K562 (cell line): ENCODE data around the gene MAPKAPK2. TPM values are rescaled to one million over a fixed set of nuclear protein-coding genes. Genes with fewer than 3 reads are reported as not detected.

ENCODE experiments used
- ARID1B ChIP-seq: fragments of 450-650 bp; IDR thresholded peaks from 2 replicates; pipeline ENCODE4 v1.6.1; 2016; ENCODE audit warnings: antibody characterized with exemption, mild to moderate bottlenecking, inconsistent platforms
- CHD4 ChIP-seq: fragments of 200-600 bp; sonication (generic); IDR thresholded peaks from 3 replicates; pipeline ENCODE4 v1.6.1; 2012; ENCODE audit warnings: low read depth, mild to moderate bottlenecking, mixed read lengths, low read length, inconsistent platforms; ENCODE audit not compliant: insufficient read depth, insufficient replicate concordance, poor library complexity, severe bottlenecking
- HEY1 ChIP-seq: fragments of 250-450 bp; sonication (Bioruptor Pico); IDR thresholded peaks from 2 replicates; pipeline ENCODE4 v1.5.0; 2020; ENCODE audit warnings: mild to moderate bottlenecking, moderate library complexity, borderline replicate concordance
- KAT8 ChIP-seq: fragments of 450-650 bp; IDR thresholded peaks from 2 replicates; pipeline ENCODE4 v1.6.1; 2016; ENCODE audit warnings: low read depth, mild to moderate bottlenecking
- KDM2B ChIP-seq: fragments of 250-450 bp; sonication (Bioruptor Pico); IDR thresholded peaks from 2 replicates; pipeline ENCODE4 v1.8.0; 2021; ENCODE audit warnings: mild to moderate bottlenecking, moderate library complexity
- L3MBTL2 ChIP-seq: fragments of 450-650 bp; IDR thresholded peaks from 2 replicates; pipeline ENCODE4 v1.6.1; 2016; ENCODE audit warnings: mild to moderate bottlenecking, moderate library complexity
- POLR2G ChIP-seq: fragments of 200-400 bp; formaldehyde crosslinking; IDR thresholded peaks from 2 replicates; pipeline ENCODE4 v1.6.1; 2017; ENCODE audit warnings: low read depth, mild to moderate bottlenecking, antibody characterized with exemption, low read length, moderate library complexity
- SPI1 ChIP-seq: IDR thresholded peaks from 2 replicates; pipeline ENCODE4 v1.6.1; 2011; ENCODE audit warnings: low read depth, low read length, control low read depth, borderline replicate concordance
- TAF9B ChIP-seq: fragments of 450-650 bp; IDR thresholded peaks from 2 replicates; pipeline ENCODE4 v1.6.1; 2018; ENCODE audit warnings: mild to moderate bottlenecking; ENCODE audit not compliant: partially characterized antibody
- ZNF384 ChIP-seq: IDR thresholded peaks from 2 replicates; pipeline ENCODE4 v1.6.1; 2012; ENCODE audit warnings: low read depth, low read length, improper control_type of control experiment
- ZZZ3 ChIP-seq: fragments of 450-650 bp; IDR thresholded peaks from 2 replicates; pipeline ENCODE4 v1.6.1; 2016; ENCODE audit warnings: antibody characterized with exemption, mild to moderate bottlenecking, moderate library complexity
- polyA plus RNA-seq, 8 experiments: library from polyadenylated mRNA; depleted of rRNA in 4 of 8; stranded (reverse) in 5 of 8; unstranded in 3 of 8; fragments of >200 nt; fragmentation: Nextera tagmentation in 2 of 8; fragmentation: Illumina TruSeq in 1 of 8; extraction: Ambion mirVana in 2 of 8; extraction: Trizol in 1 of 8; gene quantifications; 2 replicates each; pipeline versions ENCODE4 v1.2.1 to v1.2.3, GENCODE V29; 2011 to 2014; ENCODE audit warnings: inconsistent platforms in 1 of 8, missing spikeins in 1 of 8
- total RNA-seq, 7 experiments: library from RNA; depleted of rRNA in 6 of 7; stranded (reverse); fragments of >200 nt in 6 of 7; fragmentation: Illumina TruSeq in 2 of 7; extraction: Trizol in 2 of 7; gene quantifications; 2 replicates each; pipeline versions ENCODE4 v1.2.1 to v1.2.3, GENCODE V29; 2011 to 2021; ENCODE audit warnings: low replicate concordance in 1 of 7
- TF ChIP-seq, protein P1 (sequence below): fragments of 450-650 bp; formaldehyde crosslinking; IDR thresholded peaks from 2 replicates; pipeline ENCODE4 v1.4.0; 2020; ENCODE audit warnings: mild to moderate bottlenecking, moderate library complexity
- TF ChIP-seq, protein P2 (sequence below), 3 experiments: IDR thresholded peaks in 2 of 3; conservative IDR thresholded peaks in 1 of 3; 2 replicates each; pipeline ENCODE4 v1.5.1; 2011 to 2012; ENCODE audit warnings: low read length in 3 of 3, mild to moderate bottlenecking in 3 of 3, control low read depth in 2 of 3, improper control_type of control experiment in 1 of 3, inconsistent platforms in 1 of 3, low read depth in 1 of 3, mixed read lengths in 1 of 3, moderate library complexity in 1 of 3; ENCODE audit not compliant: insufficient read depth in 2 of 3
- TF ChIP-seq, protein P3 (sequence below): sonication (generic); formaldehyde crosslinking; IDR thresholded peaks from 2 replicates; pipeline ENCODE4 v1.8.0; 2022; ENCODE audit warnings: mild to moderate bottlenecking, low read depth, missing genetic modification reagents
- TF ChIP-seq, protein P4 (sequence below): sonication (generic); formaldehyde crosslinking; IDR thresholded peaks from 2 replicates; pipeline ENCODE4 v1.8.1; 2023; ENCODE audit warnings: missing genetic modification reagents, mild to moderate bottlenecking, borderline replicate concordance

MAPKAPK2 gene
- total and polyA plus RNA-seq, 9 of the 15 experiments (the other 6 are each of a cell fraction or from before 2014, with no cell fraction given) = 0.63 to 94.2 (median 52.1) TPM

DNA sequence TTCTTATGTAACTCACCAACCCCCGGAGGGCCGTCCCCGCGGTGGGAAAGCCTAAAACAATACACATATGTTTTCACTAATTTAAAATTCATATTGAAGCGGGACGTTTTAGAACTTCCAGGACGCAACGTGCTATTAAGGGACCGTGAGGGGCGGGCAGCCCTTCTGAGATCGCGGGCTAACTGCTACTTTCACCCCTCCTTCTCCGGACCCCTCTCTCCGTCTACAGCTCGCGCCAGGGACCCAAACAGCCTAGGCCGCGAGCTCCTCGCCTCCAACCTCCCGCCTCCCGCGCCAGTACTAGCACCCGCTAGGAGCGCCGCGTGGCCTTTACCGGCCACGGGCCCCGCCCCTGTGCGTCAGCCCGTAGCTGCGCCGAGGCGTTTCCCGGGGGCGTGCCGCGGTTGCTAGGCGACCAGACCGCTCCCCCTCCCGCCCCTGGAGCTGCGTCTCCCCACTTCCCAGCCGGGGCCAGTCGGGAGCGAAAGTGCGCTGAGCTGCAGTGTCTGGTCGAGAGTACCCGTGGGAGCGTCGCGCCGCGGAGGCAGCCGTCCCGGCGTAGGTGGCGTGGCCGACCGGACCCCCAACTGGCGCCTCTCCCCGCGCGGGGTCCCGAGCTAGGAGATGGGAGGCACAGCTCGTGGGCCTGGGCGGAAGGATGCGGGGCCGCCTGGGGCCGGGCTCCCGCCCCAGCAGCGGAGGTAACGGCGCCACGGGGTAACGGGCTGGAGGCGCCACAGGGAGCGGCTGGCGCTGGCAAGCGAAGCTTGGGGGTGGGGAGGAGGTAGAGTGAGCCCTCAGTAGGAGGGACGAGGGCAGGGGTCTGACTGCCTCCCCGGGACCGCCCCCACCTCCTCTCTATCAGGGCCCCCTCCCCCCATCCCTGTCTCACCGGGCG is 49.4 kb upstream of the MAPKAPK2 start, which contains the start of gene DYRK3 (continued):
- TF ChIP-seq, protein P1, sequence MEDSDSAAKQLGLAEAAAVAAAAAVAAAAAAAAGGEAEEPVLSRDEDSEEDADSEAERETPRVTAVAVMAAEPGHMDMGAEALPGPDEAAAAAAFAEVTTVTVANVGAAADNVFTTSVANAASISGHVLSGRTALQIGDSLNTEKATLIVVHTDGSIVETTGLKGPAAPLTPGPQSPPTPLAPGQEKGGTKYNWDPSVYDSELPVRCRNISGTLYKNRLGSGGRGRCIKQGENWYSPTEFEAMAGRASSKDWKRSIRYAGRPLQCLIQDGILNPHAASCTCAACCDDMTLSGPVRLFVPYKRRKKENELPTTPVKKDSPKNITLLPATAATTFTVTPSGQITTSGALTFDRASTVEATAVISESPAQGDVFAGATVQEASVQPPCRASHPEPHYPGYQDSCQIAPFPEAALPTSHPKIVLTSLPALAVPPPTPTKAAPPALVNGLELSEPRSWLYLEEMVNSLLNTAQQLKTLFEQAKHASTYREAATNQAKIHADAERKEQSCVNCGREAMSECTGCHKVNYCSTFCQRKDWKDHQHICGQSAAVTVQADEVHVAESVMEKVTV (CRISPR knock-in tag) = no peak
- TF ChIP-seq KDM2B (CRISPR knock-in tag) = peak; percentile 92; the same call in 1 of the 2 replicates
- TF ChIP-seq SPI1 = 0 out of 2 replicates have a peak, but pooled peaks have one; percentile 46
- TF ChIP-seq POLR2G = peak; percentile 99
- TF ChIP-seq ARID1B = peak; percentile 41; the same call in 1 of the 2 replicates
- peak; percentile 99 for TF ChIP-seq L3MBTL2
- no peak for TF ChIP-seq TAF9B
- TF ChIP-seq CHD4 = no peak
- TF ChIP-seq HEY1 (CRISPR knock-in tag) = no peak
- TF ChIP-seq, protein P2, sequence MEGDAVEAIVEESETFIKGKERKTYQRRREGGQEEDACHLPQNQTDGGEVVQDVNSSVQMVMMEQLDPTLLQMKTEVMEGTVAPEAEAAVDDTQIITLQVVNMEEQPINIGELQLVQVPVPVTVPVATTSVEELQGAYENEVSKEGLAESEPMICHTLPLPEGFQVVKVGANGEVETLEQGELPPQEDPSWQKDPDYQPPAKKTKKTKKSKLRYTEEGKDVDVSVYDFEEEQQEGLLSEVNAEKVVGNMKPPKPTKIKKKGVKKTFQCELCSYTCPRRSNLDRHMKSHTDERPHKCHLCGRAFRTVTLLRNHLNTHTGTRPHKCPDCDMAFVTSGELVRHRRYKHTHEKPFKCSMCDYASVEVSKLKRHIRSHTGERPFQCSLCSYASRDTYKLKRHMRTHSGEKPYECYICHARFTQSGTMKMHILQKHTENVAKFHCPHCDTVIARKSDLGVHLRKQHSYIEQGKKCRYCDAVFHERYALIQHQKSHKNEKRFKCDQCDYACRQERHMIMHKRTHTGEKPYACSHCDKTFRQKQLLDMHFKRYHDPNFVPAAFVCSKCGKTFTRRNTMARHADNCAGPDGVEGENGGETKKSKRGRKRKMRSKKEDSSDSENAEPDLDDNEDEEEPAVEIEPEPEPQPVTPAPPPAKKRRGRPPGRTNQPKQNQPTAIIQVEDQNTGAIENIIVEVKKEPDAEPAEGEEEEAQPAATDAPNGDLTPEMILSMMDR (IDR thresholded peaks at IDR 0.05 in 2 of 3, conservative IDR thresholded peaks at IDR 0.05 in 1 of 3; ENCODE audit: insufficient read depth in 2 of 3, low read depth in 1 of 3, low read length in 3 of 3) = peak in 2 of 3 experiments; percentile 30; a peak in 2 of 6 replicates
- TF ChIP-seq KAT8 = no peak
- TF ChIP-seq ZZZ3 = no peak
- TF ChIP-seq, protein P3, sequence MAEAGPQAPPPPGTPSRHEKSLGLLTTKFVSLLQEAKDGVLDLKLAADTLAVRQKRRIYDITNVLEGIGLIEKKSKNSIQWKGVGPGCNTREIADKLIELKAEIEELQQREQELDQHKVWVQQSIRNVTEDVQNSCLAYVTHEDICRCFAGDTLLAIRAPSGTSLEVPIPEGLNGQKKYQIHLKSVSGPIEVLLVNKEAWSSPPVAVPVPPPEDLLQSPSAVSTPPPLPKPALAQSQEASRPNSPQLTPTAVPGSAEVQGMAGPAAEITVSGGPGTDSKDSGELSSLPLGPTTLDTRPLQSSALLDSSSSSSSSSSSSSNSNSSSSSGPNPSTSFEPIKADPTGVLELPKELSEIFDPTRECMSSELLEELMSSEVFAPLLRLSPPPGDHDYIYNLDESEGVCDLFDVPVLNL = 0 out of 2 replicates have a peak, but pooled peaks have one; percentile 47
- no peak for TF ChIP-seq ZNF384
- TF ChIP-seq, protein P4, sequence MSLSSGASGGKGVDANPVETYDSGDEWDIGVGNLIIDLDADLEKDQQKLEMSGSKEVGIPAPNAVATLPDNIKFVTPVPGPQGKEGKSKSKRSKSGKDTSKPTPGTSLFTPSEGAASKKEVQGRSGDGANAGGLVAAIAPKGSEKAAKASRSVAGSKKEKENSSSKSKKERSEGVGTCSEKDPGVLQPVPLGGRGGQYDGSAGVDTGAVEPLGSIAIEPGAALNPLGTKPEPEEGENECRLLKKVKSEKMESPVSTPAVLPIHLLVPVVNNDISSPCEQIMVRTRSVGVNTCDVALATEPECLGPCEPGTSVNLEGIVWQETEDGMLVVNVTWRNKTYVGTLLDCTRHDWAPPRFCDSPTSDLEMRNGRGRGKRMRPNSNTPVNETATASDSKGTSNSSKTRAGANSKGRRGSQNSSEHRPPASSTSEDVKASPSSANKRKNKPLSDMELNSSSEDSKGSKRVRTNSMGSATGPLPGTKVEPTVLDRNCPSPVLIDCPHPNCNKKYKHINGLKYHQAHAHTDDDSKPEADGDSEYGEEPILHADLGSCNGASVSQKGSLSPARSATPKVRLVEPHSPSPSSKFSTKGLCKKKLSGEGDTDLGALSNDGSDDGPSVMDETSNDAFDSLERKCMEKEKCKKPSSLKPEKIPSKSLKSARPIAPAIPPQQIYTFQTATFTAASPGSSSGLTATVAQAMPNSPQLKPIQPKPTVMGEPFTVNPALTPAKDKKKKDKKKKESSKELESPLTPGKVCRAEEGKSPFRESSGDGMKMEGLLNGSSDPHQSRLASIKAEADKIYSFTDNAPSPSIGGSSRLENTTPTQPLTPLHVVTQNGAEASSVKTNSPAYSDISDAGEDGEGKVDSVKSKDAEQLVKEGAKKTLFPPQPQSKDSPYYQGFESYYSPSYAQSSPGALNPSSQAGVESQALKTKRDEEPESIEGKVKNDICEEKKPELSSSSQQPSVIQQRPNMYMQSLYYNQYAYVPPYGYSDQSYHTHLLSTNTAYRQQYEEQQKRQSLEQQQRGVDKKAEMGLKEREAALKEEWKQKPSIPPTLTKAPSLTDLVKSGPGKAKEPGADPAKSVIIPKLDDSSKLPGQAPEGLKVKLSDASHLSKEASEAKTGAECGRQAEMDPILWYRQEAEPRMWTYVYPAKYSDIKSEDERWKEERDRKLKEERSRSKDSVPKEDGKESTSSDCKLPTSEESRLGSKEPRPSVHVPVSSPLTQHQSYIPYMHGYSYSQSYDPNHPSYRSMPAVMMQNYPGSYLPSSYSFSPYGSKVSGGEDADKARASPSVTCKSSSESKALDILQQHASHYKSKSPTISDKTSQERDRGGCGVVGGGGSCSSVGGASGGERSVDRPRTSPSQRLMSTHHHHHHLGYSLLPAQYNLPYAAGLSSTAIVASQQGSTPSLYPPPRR (CRISPR knock-in tag) = peak; percentile 21; the same call in 1 of the 2 replicates
